ENCODE data around the gene ZNF500. TPM values are rescaled to one million over a fixed set of nuclear protein-coding genes. Genes with fewer than 3 reads are reported as not detected.

Gene ZNF500
- total RNA-seq, 1 donor from 2014 or later: 14.6 TPM

DNA sequence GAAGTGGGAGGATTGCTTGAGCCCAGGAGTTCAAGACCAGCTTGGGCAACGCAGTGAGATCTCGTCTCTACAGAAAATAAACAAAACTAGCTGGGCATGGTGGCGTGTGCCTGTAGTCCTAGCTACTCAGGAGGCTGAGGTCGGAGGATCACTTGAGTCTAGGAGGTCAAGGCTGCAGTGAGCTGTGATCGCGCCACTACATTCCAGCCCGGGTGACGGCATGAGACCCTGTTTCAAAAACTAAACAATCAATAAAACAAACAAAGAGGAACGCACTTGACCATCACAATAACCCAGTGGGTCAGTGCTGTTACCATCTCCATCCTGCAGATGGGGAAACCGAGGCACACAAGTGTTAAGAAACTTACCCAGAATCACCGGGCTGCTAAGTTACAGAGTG, 13.7 kb downstream of the ZNF500 start:
- Mint-ChIP-seq H3K9me3 (ENCODE audit: unreplicated experiment) (peaks cover 2% of the 10 kb centered on the region), H3K4me1 (ENCODE audit: low read depth, unreplicated experiment) (no peaks in the 10 kb centered on the region), H3K36me3 (ENCODE audit: low read depth, unreplicated experiment) (peaks cover 13% of the 10 kb centered on the region), H3K27ac (ENCODE audit: unreplicated experiment) (no peak overlapping the region), H3K4me3 (ENCODE audit: unreplicated experiment) (no peak overlapping the region), H3K27me3 (ENCODE audit: low read depth, unreplicated experiment) (no peaks in the 10 kb centered on the region)
- no peak for TF ChIP-seq EZH2 (IDR thresholded peaks at IDR 0.05; ENCODE audit: insufficient read depth, low read length)
- TF ChIP-seq, protein P1, sequence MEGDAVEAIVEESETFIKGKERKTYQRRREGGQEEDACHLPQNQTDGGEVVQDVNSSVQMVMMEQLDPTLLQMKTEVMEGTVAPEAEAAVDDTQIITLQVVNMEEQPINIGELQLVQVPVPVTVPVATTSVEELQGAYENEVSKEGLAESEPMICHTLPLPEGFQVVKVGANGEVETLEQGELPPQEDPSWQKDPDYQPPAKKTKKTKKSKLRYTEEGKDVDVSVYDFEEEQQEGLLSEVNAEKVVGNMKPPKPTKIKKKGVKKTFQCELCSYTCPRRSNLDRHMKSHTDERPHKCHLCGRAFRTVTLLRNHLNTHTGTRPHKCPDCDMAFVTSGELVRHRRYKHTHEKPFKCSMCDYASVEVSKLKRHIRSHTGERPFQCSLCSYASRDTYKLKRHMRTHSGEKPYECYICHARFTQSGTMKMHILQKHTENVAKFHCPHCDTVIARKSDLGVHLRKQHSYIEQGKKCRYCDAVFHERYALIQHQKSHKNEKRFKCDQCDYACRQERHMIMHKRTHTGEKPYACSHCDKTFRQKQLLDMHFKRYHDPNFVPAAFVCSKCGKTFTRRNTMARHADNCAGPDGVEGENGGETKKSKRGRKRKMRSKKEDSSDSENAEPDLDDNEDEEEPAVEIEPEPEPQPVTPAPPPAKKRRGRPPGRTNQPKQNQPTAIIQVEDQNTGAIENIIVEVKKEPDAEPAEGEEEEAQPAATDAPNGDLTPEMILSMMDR (IDR thresholded peaks at IDR 0.05; ENCODE audit: insufficient read depth, low read depth, low read length): no peak
- Histone ChIP-seq H4K20me1 (ENCODE audit: insufficient read depth, low read length) (peaks cover 16% of the 10 kb centered on the region), H3K27ac (ENCODE audit: low read depth, low read length) (no peak overlapping the region), H3K9me3 (ENCODE audit: insufficient read depth, low read depth, low read length) (no peaks in the 10 kb centered on the region), H3K79me2 (ENCODE audit: insufficient read depth, low read length) (peaks cover 5% of the 10 kb centered on the region), H2AFZ (ENCODE audit: low read depth, low read length) (no peak overlapping the region), H3K4me3 (ENCODE audit: insufficient read depth, low read depth, low read length) (no peak overlapping the region), H3K9ac (ENCODE audit: low read length) (no peak overlapping the region), H3K36me3 (ENCODE audit: insufficient read depth, low read length) (peaks cover 16% of the 10 kb centered on the region), H3K4me1 (ENCODE audit: insufficient read depth, low read length) (no peaks in the 10 kb centered on the region), H3K27me3 (ENCODE audit: insufficient read depth, low read length) (no peaks in the 10 kb centered on the region), H3K4me2 (ENCODE audit: low read length) (no peak overlapping the region)
- no peak for DNase-seq (ENCODE audit: low read depth)
- FAIRE-seq: no peak

GRCh38 chr16:4752351-4753100, 14.4 kb downstream of the ZNF500 start:
- H3K4me1 Mint-ChIP-seq (ENCODE audit: low read depth, unreplicated experiment): no peaks in the 10 kb centered on the region
- H3K4me3 ChIP-seq (ENCODE audit: insufficient read depth, low read depth, low read length): no peak overlapping the region
- no peak for FAIRE-seq
- H3K36me3 Mint-ChIP-seq (ENCODE audit: low read depth, unreplicated experiment): peaks cover 13% of the 10 kb centered on the region
- peaks cover 14% of the 10 kb centered on the region for H4K20me1 ChIP-seq (ENCODE audit: insufficient read depth, low read length)
- H3K27me3 ChIP-seq (ENCODE audit: insufficient read depth, low read length): no peaks in the 10 kb centered on the region
- H3K27me3 Mint-ChIP-seq (ENCODE audit: low read depth, unreplicated experiment): no peaks in the 10 kb centered on the region
- H3K9me3 Mint-ChIP-seq (ENCODE audit: unreplicated experiment): peaks cover 2% of the 10 kb centered on the region
- no peak overlapping the region for H3K27ac Mint-ChIP-seq (ENCODE audit: unreplicated experiment)
- H2AFZ ChIP-seq (ENCODE audit: low read depth, low read length): no peak overlapping the region
- no peak overlapping the region for H3K4me3 Mint-ChIP-seq (ENCODE audit: unreplicated experiment)
- no peak overlapping the region for H3K4me2 ChIP-seq (ENCODE audit: low read length)
- H3K4me1 ChIP-seq (ENCODE audit: insufficient read depth, low read length): no peaks in the 10 kb centered on the region
- no peak overlapping the region for H3K27ac ChIP-seq (ENCODE audit: low read depth, low read length)
- H3K9ac ChIP-seq (ENCODE audit: low read length): no peak overlapping the region
- peaks cover 14% of the 10 kb centered on the region for H3K36me3 ChIP-seq (ENCODE audit: insufficient read depth, low read length)
- no peaks in the 10 kb centered on the region for H3K9me3 ChIP-seq (ENCODE audit: insufficient read depth, low read depth, low read length)
- TF ChIP-seq, protein P1 (IDR thresholded peaks at IDR 0.05; ENCODE audit: insufficient read depth, low read depth, low read length): no peak
- no peak for TF ChIP-seq EZH2 (IDR thresholded peaks at IDR 0.05; ENCODE audit: insufficient read depth, low read length)
- no peak for DNase-seq (ENCODE audit: low read depth)
- H3K79me2 ChIP-seq (ENCODE audit: insufficient read depth, low read length): peaks cover 5% of the 10 kb centered on the region

DNA sequence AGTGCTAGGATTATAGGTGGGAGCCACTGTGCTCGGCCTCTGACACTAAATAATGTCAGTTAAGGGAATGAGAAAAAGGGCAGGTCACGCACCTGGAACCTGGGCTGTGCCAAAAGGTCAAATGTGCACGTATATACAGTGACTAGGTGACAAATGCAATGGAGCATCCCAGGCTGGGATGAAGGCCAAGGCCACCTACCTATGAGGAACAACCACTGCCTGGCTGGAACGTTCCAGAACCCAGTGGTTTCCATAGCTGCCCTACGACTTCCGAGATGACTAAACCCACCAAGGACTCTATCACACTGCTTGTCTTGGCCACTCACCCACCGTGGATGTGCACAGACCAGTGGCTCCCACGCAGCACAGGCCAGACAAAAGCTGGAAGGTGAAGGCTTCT, 16.1 kb downstream of the ZNF500 start:
- H3K27me3 Mint-ChIP-seq (ENCODE audit: low read depth, unreplicated experiment): no peaks in the 10 kb centered on the region
- Histone ChIP-seq H3K4me1 (ENCODE audit: insufficient read depth, low read length) (no peaks in the 10 kb centered on the region), H3K9ac (ENCODE audit: low read length) (no peak overlapping the region), H3K4me2 (ENCODE audit: low read length) (no peak overlapping the region), H3K27me3 (ENCODE audit: insufficient read depth, low read length) (no peaks in the 10 kb centered on the region), H3K27ac (ENCODE audit: low read depth, low read length) (no peak overlapping the region), H4K20me1 (ENCODE audit: insufficient read depth, low read length) (peaks cover 11% of the 10 kb centered on the region), H3K36me3 (ENCODE audit: insufficient read depth, low read length) (peaks cover 14% of the 10 kb centered on the region), H3K79me2 (ENCODE audit: insufficient read depth, low read length) (peaks cover 4% of the 10 kb centered on the region), H3K4me3 (ENCODE audit: insufficient read depth, low read depth, low read length) (no peak overlapping the region), H3K9me3 (ENCODE audit: insufficient read depth, low read depth, low read length) (no peaks in the 10 kb centered on the region), H2AFZ (ENCODE audit: low read depth, low read length) (no peak overlapping the region)
- H3K4me1 Mint-ChIP-seq (ENCODE audit: low read depth, unreplicated experiment): no peaks in the 10 kb centered on the region
- H3K36me3 Mint-ChIP-seq (ENCODE audit: low read depth, unreplicated experiment): peaks cover 10% of the 10 kb centered on the region
- no peak for TF ChIP-seq EZH2 (IDR thresholded peaks at IDR 0.05; ENCODE audit: insufficient read depth, low read length)
- TF ChIP-seq, protein P1 (IDR thresholded peaks at IDR 0.05; ENCODE audit: insufficient read depth, low read depth, low read length): no peak
- DNase-seq (ENCODE audit: low read depth): no peak
- FAIRE-seq: no peak
- H3K27ac Mint-ChIP-seq (ENCODE audit: unreplicated experiment): no peak overlapping the region
- peaks cover 2% of the 10 kb centered on the region for H3K9me3 Mint-ChIP-seq (ENCODE audit: unreplicated experiment)
- no peak overlapping the region for H3K4me3 Mint-ChIP-seq (ENCODE audit: unreplicated experiment)

All from astrocyte (in vitro differentiated cells and primary cell).